ENCODE results near the gene UBALD1. TPM values are rescaled to one million over a fixed set of nuclear protein-coding genes. Genes with fewer than 3 reads are reported as not detected.

The UBALD1 gene
- total and polyA plus RNA-seq, 2 donors (not counting 3 experiments of a cell fraction or from before 2014, with no cell fraction given) = 24.8 to 41.6 TPM

DNA sequence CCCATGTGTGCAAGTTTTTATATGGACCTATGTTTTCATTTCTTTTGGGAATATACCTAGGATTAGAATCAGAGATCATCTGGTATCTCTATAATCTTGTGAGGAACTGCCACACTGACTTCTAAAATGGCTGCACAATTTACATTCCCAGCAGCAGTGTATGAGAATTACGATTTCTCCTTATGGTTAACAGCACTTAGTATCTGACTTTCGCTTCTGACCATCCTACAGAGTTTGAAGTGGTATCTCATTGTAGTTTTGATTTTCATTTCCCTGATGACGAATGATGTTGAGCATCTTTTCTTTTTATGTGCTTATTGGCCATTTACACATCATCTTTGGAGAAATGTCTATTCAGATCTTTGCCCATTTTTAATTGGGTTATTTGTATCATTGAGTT is 48.5 kb downstream of the UBALD1 start:
- no peaks in the 10 kb centered on the region for H3K79me2 ChIP-seq (ENCODE audit: control insufficient read depth, insufficient read depth, low read length)
- intact Hi-C loops (cut with micrococcal nuclease) = loop anchor here (5.0 kb wide), 1 partner anchor 341 kb away; no protein-coding TSS in a partner anchor
- H3K9me3 ChIP-seq (replicated peaks; ENCODE audit: control insufficient read depth, insufficient read depth, low read length) = no peaks in the 10 kb centered on the region
- POLR2A ChIA-PET = interaction anchor here (0.7 kb wide), 1 partner anchor 67 kb away, joined by 3 read pairs; no protein-coding TSS in a partner anchor
- no peak overlapping the region for H3K27ac ChIP-seq (ENCODE audit: insufficient read depth, low read depth, low read length)
- FAIRE-seq (no peak), DNase-seq (ENCODE audit: low read depth, low spot score) (no peak)
- H3K36me3 ChIP-seq (ENCODE audit: control insufficient read depth in 2 of 2, extremely low read depth in 1 of 2, insufficient read depth in 2 of 2, low read length in 2 of 2) = no peaks in the 10 kb centered on the region
- H2AFZ ChIP-seq (ENCODE audit: low read depth, low read length) = no peak overlapping the region
- H4K20me1 ChIP-seq (replicated peaks; ENCODE audit: control insufficient read depth, extremely low read depth, insufficient read depth, low read length) = no peaks in the 10 kb centered on the region
- TF ChIP-seq EZH2 (IDR thresholded peaks at IDR 0.05; ENCODE audit: borderline replicate concordance, low read depth, low read length, severe bottlenecking) = no peak
- TF ChIP-seq POLR2A (IDR thresholded peaks at IDR 0.05; ENCODE audit: low read depth, low read length) = no peak
- TF ChIP-seq POLR2AphosphoS5 (IDR thresholded peaks at IDR 0.05; ENCODE audit: insufficient read depth, low read depth, low read length) = no peak
- no peak for TF ChIP-seq JUN (IDR thresholded peaks at IDR 0.05; ENCODE audit: borderline replicate concordance, insufficient read depth, insufficient read length, low read depth)
- peaks cover under 1 to 7% of the 10 kb centered on the region in 2 experiments for H3K27me3 ChIP-seq (ENCODE audit: control insufficient read depth in 2 of 2, insufficient read depth in 2 of 2, low read length in 2 of 2)
- CTCF ChIA-PET = no interaction called here
- no peak overlapping the region for H3K9ac ChIP-seq (replicated peaks; ENCODE audit: extremely low read depth, insufficient read depth, low read length)
- no TSS peak for BruUV-seq (replicated peaks)
- dilution Hi-C loops (cut with MboI; ENCODE audit: extremely low pct_ligation_motif_present, low sequenced_read_pairs) = no loop called here
- H3K4me2 ChIP-seq (ENCODE audit: insufficient read depth, low read length) = no peak overlapping the region
- H3K9me1 ChIP-seq (replicated peaks; ENCODE audit: control insufficient read depth, extremely low read depth, insufficient read depth, low read length) = no peaks in the 10 kb centered on the region
- H3K4me3 ChIP-seq (replicated peaks in 1 of 3; ENCODE audit: insufficient read depth in 1 of 3, low read depth in 1 of 3, low read length in 3 of 3) = no peak overlapping the region
- no peaks in the 10 kb centered on the region for H3K4me1 ChIP-seq (ENCODE audit: control insufficient read depth, extremely low read depth, insufficient read depth, low read length)

DNA sequence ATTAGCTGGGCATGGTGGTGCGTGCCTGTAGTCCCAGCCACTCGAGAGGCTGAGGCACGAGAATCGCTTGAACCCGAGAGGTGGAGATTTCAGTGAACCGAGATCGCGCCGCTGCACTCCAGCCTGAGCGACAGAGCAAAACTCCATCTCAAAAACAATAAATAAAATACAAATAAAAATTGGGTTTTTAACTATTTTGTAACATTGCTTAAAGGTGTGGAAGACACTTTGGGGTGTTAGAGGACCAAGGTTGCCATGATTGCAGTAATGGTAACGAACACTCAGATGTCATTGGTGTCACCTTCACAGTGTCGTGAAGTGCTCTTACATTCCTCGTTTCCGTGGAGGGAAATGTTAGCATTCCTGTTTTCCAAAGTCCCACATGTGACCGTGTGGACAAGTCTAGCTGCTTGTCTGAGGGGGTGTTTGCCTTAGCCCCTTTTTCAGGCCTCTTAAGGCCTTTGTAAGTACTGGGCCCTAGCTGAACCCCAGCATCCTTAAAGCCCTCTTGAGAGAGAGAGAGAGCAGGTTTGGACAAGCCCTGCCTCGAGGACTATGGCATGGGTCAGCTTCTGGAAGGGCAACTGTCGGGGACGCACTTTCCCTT is 49.9 kb downstream of the UBALD1 start:
- peaks cover 0 to 7% of the 10 kb centered on the region in 2 experiments for H3K27me3 ChIP-seq (ENCODE audit: control insufficient read depth in 2 of 2, insufficient read depth in 2 of 2, low read length in 2 of 2)
- no peaks in the 10 kb centered on the region for H3K9me1 ChIP-seq (replicated peaks; ENCODE audit: control insufficient read depth, extremely low read depth, insufficient read depth, low read length)
- FAIRE-seq (no peak), DNase-seq (ENCODE audit: low read depth, low spot score) (no peak)
- no TSS peak for BruUV-seq (replicated peaks)
- H3K4me1 ChIP-seq (ENCODE audit: control insufficient read depth, extremely low read depth, insufficient read depth, low read length) = no peaks in the 10 kb centered on the region
- no peak for TF ChIP-seq GATA2 (IDR thresholded peaks at IDR 0.05; ENCODE audit: insufficient read depth, insufficient read length, low read depth, low read length)
- TF ChIP-seq, protein P1, sequence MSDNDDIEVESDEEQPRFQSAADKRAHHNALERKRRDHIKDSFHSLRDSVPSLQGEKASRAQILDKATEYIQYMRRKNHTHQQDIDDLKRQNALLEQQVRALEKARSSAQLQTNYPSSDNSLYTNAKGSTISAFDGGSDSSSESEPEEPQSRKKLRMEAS (IDR thresholded peaks at IDR 0.05; ENCODE audit: insufficient read depth, insufficient read length) = no peak
- no peak for TF ChIP-seq EZH2 (IDR thresholded peaks at IDR 0.05; ENCODE audit: borderline replicate concordance, low read depth, low read length, severe bottlenecking)
- TF ChIP-seq, protein P2, sequence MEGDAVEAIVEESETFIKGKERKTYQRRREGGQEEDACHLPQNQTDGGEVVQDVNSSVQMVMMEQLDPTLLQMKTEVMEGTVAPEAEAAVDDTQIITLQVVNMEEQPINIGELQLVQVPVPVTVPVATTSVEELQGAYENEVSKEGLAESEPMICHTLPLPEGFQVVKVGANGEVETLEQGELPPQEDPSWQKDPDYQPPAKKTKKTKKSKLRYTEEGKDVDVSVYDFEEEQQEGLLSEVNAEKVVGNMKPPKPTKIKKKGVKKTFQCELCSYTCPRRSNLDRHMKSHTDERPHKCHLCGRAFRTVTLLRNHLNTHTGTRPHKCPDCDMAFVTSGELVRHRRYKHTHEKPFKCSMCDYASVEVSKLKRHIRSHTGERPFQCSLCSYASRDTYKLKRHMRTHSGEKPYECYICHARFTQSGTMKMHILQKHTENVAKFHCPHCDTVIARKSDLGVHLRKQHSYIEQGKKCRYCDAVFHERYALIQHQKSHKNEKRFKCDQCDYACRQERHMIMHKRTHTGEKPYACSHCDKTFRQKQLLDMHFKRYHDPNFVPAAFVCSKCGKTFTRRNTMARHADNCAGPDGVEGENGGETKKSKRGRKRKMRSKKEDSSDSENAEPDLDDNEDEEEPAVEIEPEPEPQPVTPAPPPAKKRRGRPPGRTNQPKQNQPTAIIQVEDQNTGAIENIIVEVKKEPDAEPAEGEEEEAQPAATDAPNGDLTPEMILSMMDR (IDR thresholded peaks at IDR 0.05; ENCODE audit: extremely low read depth in 1 of 2, insufficient read depth in 1 of 2, low read depth in 1 of 2, low read length in 2 of 2) = no peak
- TF ChIP-seq FOS (IDR thresholded peaks at IDR 0.05; ENCODE audit: borderline replicate concordance, insufficient read depth, low read length) = no peak
- TF ChIP-seq JUN (IDR thresholded peaks at IDR 0.05; ENCODE audit: borderline replicate concordance, insufficient read depth, insufficient read length, low read depth) = no peak
- TF ChIP-seq POLR2A (IDR thresholded peaks at IDR 0.05; ENCODE audit: low read depth, low read length) = no peak
- no peak for TF ChIP-seq MYC (IDR thresholded peaks at IDR 0.05; ENCODE audit: low read depth, low read length)
- no peak for TF ChIP-seq POLR2AphosphoS5 (IDR thresholded peaks at IDR 0.05; ENCODE audit: insufficient read depth, low read depth, low read length)
- H3K4me2 ChIP-seq (ENCODE audit: insufficient read depth, low read length) = no peak overlapping the region
- ChIA-PET CTCF (interaction anchor here (0.8 to 1.1 kb wide), 2 partner anchors 14 to 16 kb away, joined by 3 to 8 read pairs; no protein-coding TSS in a partner anchor), POLR2A (no interaction called here)
- no peaks in the 10 kb centered on the region for H3K79me2 ChIP-seq (ENCODE audit: control insufficient read depth, insufficient read depth, low read length)
- dilution Hi-C loops (cut with MboI; ENCODE audit: extremely low pct_ligation_motif_present, low sequenced_read_pairs) = no loop called here
- H3K4me3 ChIP-seq (replicated peaks in 1 of 3; ENCODE audit: insufficient read depth in 1 of 3, low read depth in 1 of 3, low read length in 3 of 3) = no peak overlapping the region
- H3K27ac ChIP-seq (ENCODE audit: insufficient read depth, low read depth, low read length) = no peak overlapping the region
- intact Hi-C loops (cut with micrococcal nuclease) = loop anchor here (5.0 kb wide), 1 partner anchor 343 kb away; no protein-coding TSS in a partner anchor
- H3K9me3 ChIP-seq (replicated peaks; ENCODE audit: control insufficient read depth, insufficient read depth, low read length) = no peaks in the 10 kb centered on the region
- H4K20me1 ChIP-seq (replicated peaks; ENCODE audit: control insufficient read depth, extremely low read depth, insufficient read depth, low read length) = no peaks in the 10 kb centered on the region
- no peak overlapping the region for H2AFZ ChIP-seq (ENCODE audit: low read depth, low read length)
- H3K9ac ChIP-seq (replicated peaks; ENCODE audit: extremely low read depth, insufficient read depth, low read length) = no peak overlapping the region
- no peaks in the 10 kb centered on the region for H3K36me3 ChIP-seq (ENCODE audit: control insufficient read depth in 2 of 2, extremely low read depth in 1 of 2, insufficient read depth in 2 of 2, low read length in 2 of 2)
